Measurements from ENCODE around the gene ZNF3. TPM values are rescaled to one million over a fixed set of nuclear protein-coding genes. Genes with fewer than 3 reads are reported as not detected.

ZNF3 gene
- total RNA-seq, 4 donors from 2014 or later: 16.4 to 25.9 (median 20.8) TPM

- WGBS, 2 donors: 81 to 89% methylated on average over 10 of the region's 10 CpGs
- DNase-seq (ENCODE audit: low spot score in 2 of 2): no peak
- no peak overlapping the region for H3K4me3 ChIP-seq (ENCODE audit: low read depth, poor library complexity, severe bottlenecking)
- intact Hi-C loops (cut with DNase I; ENCODE audit: low total_unique reads): no loop called here
- TF ChIP-seq POLR2A (IDR thresholded peaks at IDR 0.05): no peak
- TF ChIP-seq CTCF (IDR thresholded peaks at IDR 0.05): no peak
These were observed 17.4 kb upstream of the ZNF3 start for GRCh38 chr7:100098913-100099312.

GRCh38 chr7:100095704-100096103, 14.2 kb upstream of the ZNF3 start:
- no peak for DNase-seq (ENCODE audit: low spot score in 2 of 2)
- intact Hi-C loops (cut with DNase I; ENCODE audit: low total_unique reads): no loop called here
- H3K4me3 ChIP-seq (ENCODE audit: low read depth, poor library complexity, severe bottlenecking): no peak overlapping the region
- 94 to 95% methylated on average over 13 to 17 of the region's 17 CpGs for WGBS, 2 donors
- TF ChIP-seq CTCF (IDR thresholded peaks at IDR 0.05) (no peak), POLR2A (IDR thresholded peaks at IDR 0.05) (no peak)

- no peak for TF ChIP-seq CTCF (IDR thresholded peaks at IDR 0.05)
- TF ChIP-seq POLR2A (IDR thresholded peaks at IDR 0.05): no peak
- H3K4me3 ChIP-seq (ENCODE audit: low read depth, poor library complexity, severe bottlenecking): no peak overlapping the region
- intact Hi-C loops (cut with DNase I; ENCODE audit: low total_unique reads): no loop called here
- WGBS, 2 donors: 81 to 88% methylated on average over 9 of the region's 9 CpGs
- DNase-seq (ENCODE audit: low spot score in 2 of 2): no peak
These were observed 13.8 kb upstream of the ZNF3 start for GRCh38 chr7:100095289-100095688.

GRCh38 chr7:100093925-100094486, 12.5 kb upstream of the ZNF3 start:
- no peak overlapping the region for H3K4me3 ChIP-seq (ENCODE audit: low read depth, poor library complexity, severe bottlenecking)
- no peak for DNase-seq (ENCODE audit: low spot score in 2 of 2)
- WGBS, 2 donors: 79 to 83% methylated on average over 16 of the region's 16 CpGs
- TF ChIP-seq CTCF (IDR thresholded peaks at IDR 0.05) (no peak), POLR2A (IDR thresholded peaks at IDR 0.05) (no peak)
- intact Hi-C loops (cut with DNase I; ENCODE audit: low total_unique reads): no loop called here

GRCh38 chr7:100093498-100093897, 12.0 kb upstream of the ZNF3 start:
- intact Hi-C loops (cut with DNase I; ENCODE audit: low total_unique reads): no loop called here
- DNase-seq (ENCODE audit: low spot score in 2 of 2): no peak
- TF ChIP-seq CTCF (IDR thresholded peaks at IDR 0.05) (no peak), POLR2A (IDR thresholded peaks at IDR 0.05) (no peak)
- no peak overlapping the region for H3K4me3 ChIP-seq (ENCODE audit: low read depth, poor library complexity, severe bottlenecking)
- 45 to 58% methylated on average over 11 to 13 of the region's 13 CpGs for WGBS, 2 donors

- H3K4me3 ChIP-seq (ENCODE audit: low read depth, poor library complexity, severe bottlenecking): no peak overlapping the region
- no peak for TF ChIP-seq CTCF (IDR thresholded peaks at IDR 0.05)
- no peak for TF ChIP-seq POLR2A (IDR thresholded peaks at IDR 0.05)
- WGBS, 2 donors: 59 to 61% methylated on average over 8 of the region's 8 CpGs
- no peak for DNase-seq (ENCODE audit: low spot score in 2 of 2)
- intact Hi-C loops (cut with DNase I; ENCODE audit: low total_unique reads): no loop called here
These were observed 11.5 kb upstream of the ZNF3 start for GRCh38 chr7:100093054-100093453.
